ENCODE data around the gene CGNL1. TPM values are rescaled to one million over a fixed set of nuclear protein-coding genes. Genes with fewer than 3 reads are reported as not detected.

CGNL1 gene
- total and polyA plus RNA-seq, 10 of the 15 experiments (the other 5 are each of a cell fraction or from before 2014, with no cell fraction given), result under 0.01 to 0.27 (median 0.04) TPM; not detected in 3

GRCh38 chr15:57533448-57533799 lies 157.1 kb downstream of the CGNL1 start:
- ChIA-PET SMC1A (ENCODE audit: uncharacterized antibody, unreplicated experiment) (interaction anchor here (1.0 kb wide), 1 partner anchor 12 kb away, joined by 3 read pairs; no protein-coding TSS in a partner anchor), RAD21 (ENCODE audit: unreplicated experiment) (no interaction called here), POLR2A (no interaction called here), CTCF (interaction anchor here (1.3 to 2.0 kb wide), 2 partner anchors 9 to 193 kb away, joined by 5 to 7 read pairs; no protein-coding TSS in a partner anchor)
- Histone ChIP-seq H3K27me3 (replicated peaks in 1 of 2; ENCODE audit: control insufficient read depth in 2 of 2, insufficient read depth in 2 of 2, low read length in 1 of 2) (no peaks in the 10 kb centered on the region; a peak in 3 of 4 replicates), H3K79me2 (ENCODE audit: control insufficient read depth, insufficient read depth, low read length) (no peaks in the 10 kb centered on the region), H3K9me3 (replicated peaks; ENCODE audit: control insufficient read depth, insufficient read depth, low read length) (no peaks in the 10 kb centered on the region; the same call in 2 of the 3 replicates), H3K4me1 (ENCODE audit: control insufficient read depth, insufficient read depth, low read length) (no peaks in the 10 kb centered on the region), H3K4me2 (ENCODE audit: control insufficient read depth, insufficient read depth) (no peak overlapping the region), H3K27ac (ENCODE audit: control insufficient read depth, insufficient read depth) (no peak overlapping the region), H4K20me1 (ENCODE audit: control insufficient read depth, insufficient read depth) (no peaks in the 10 kb centered on the region), H3K36me3 (ENCODE audit: control insufficient read depth in 2 of 2, insufficient read depth in 2 of 2, low read length in 1 of 2) (no peaks in the 10 kb centered on the region), H3K9ac (ENCODE audit: control insufficient read depth, insufficient read depth, low read length) (no peak overlapping the region), H2AFZ (ENCODE audit: control insufficient read depth, low read depth, low read length) (no peak overlapping the region), H3K4me3 (no peak overlapping the region)
- TF ChIP-seq SKIL (IDR thresholded peaks at IDR 0.05; ENCODE audit: low read depth, poor library complexity, severe bottlenecking), result no peak
- TF ChIP-seq SMAD5 (IDR thresholded peaks at IDR 0.05; ENCODE audit: low read depth), result no peak
- no peak for TF ChIP-seq POU2F2 (IDR thresholded peaks at IDR 0.05; ENCODE audit: borderline replicate concordance, low read depth, low read length)
- no peak for TF ChIP-seq BCL11A (IDR thresholded peaks at IDR 0.05; ENCODE audit: low read depth, low read length)
- TF ChIP-seq, protein P1, sequence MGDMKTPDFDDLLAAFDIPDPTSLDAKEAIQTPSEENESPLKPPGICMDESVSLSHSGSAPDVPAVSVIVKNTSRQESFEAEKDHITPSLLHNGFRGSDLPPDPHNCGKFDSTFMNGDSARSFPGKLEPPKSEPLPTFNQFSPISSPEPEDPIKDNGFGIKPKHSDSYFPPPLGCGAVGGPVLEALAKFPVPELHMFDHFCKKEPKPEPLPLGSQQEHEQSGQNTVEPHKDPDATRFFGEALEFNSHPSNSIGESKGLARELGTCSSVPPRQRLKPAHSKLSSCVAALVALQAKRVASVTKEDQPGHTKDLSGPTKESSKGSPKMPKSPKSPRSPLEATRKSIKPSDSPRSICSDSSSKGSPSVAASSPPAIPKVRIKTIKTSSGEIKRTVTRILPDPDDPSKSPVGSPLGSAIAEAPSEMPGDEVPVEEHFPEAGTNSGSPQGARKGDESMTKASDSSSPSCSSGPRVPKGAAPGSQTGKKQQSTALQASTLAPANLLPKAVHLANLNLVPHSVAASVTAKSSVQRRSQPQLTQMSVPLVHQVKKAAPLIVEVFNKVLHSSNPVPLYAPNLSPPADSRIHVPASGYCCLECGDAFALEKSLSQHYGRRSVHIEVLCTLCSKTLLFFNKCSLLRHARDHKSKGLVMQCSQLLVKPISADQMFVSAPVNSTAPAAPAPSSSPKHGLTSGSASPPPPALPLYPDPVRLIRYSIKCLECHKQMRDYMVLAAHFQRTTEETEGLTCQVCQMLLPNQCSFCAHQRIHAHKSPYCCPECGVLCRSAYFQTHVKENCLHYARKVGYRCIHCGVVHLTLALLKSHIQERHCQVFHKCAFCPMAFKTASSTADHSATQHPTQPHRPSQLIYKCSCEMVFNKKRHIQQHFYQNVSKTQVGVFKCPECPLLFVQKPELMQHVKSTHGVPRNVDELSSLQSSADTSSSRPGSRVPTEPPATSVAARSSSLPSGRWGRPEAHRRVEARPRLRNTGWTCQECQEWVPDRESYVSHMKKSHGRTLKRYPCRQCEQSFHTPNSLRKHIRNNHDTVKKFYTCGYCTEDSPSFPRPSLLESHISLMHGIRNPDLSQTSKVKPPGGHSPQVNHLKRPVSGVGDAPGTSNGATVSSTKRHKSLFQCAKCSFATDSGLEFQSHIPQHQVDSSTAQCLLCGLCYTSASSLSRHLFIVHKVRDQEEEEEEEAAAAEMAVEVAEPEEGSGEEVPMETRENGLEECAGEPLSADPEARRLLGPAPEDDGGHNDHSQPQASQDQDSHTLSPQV (IDR thresholded peaks at IDR 0.05), result no peak
- TF ChIP-seq, protein P2, sequence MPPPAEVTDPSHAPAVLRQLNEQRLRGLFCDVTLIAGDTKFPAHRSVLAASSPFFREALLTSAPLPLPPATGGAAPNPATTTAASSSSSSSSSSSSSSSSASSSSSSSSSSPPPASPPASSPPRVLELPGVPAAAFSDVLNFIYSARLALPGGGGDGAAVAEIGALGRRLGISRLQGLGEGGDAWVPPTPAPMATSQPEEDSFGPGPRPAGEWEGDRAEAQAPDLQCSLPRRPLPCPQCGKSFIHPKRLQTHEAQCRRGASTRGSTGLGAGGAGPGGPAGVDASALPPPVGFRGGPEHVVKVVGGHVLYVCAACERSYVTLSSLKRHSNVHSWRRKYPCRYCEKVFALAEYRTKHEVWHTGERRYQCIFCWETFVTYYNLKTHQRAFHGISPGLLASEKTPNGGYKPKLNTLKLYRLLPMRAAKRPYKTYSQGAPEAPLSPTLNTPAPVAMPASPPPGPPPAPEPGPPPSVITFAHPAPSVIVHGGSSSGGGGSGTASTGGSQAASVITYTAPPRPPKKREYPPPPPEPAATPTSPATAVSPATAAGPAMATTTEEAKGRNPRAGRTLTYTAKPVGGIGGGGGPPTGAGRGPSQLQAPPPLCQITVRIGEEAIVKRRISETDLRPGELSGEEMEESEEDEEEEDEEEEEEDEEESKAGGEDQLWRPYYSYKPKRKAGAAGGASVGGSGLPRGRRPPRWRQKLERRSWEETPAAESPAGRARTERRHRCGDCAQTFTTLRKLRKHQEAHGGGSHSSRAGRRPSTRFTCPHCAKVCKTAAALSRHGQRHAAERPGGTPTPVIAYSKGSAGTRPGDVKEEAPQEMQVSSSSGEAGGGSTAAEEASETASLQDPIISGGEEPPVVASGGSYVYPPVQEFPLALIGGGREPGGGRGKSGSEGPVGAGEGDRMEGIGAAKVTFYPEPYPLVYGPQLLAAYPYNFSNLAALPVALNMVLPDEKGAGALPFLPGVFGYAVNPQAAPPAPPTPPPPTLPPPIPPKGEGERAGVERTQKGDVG (CRISPR knock-in tag; IDR thresholded peaks at IDR 0.05), result no peak
- TF ChIP-seq ZSCAN29 (IDR thresholded peaks at IDR 0.05), result no peak
- no peak for TF ChIP-seq KDM1A (IDR thresholded peaks at IDR 0.05; ENCODE audit: borderline replicate concordance)
- TF ChIP-seq BCLAF1 (IDR thresholded peaks at IDR 0.05), result no peak
- intact Hi-C loops (cut with micrococcal nuclease; ENCODE audit: unreplicated experiment) (no loop called here), in situ Hi-C loops (cut with MboI) (loop anchor here (5.0 to 25.0 kb wide), 4 partner anchors 386 to 1039 kb away; no protein-coding TSS in a partner anchor)
- 45% methylated on average over 5 of the region's 5 CpGs for WGBS (ENCODE audit: insufficient coverage, insufficient replicate concordance, low lambda C conversion rate, missing lambda C conversion rate)
- DNase-seq (ENCODE audit: low read depth, low spot score), result no peak
- FAIRE-seq, result no peak
- no peak for ATAC-seq
- no TSS peak for BruUV-seq (replicated peaks)

All from GM12878 (cell line).